C4-2B (cell line): ENCODE data around the gene MYL5.

Experiments
- CTCF ChIP-seq: fragments of 450-650 bp; conservative IDR thresholded peaks from 2 replicates; pipeline ENCODE4 v1.5.1; 2017; ENCODE audit warnings: mild to moderate bottlenecking
- ZFX ChIP-seq: fragments of 450-650 bp; IDR thresholded peaks from 2 replicates; pipeline ENCODE4 v1.6.1; 2017

GRCh38 chr4:683247-683897 lies 9.0 kb downstream of the MYL5 start:
- TF ChIP-seq CTCF: no peak
- no peak for TF ChIP-seq ZFX
